ENCODE data around the gene TANGO6.

TANGO6 gene

GRCh38 chr16:68860978-68861892 lies 17.9 kb downstream of the TANGO6 start:
- Histone ChIP-seq H3K79me2 (ENCODE audit: control insufficient read depth, low read length) (peaks cover 10% of the 10 kb centered on the region; the same call in 1 of the 2 replicates), H3K27me3 (ENCODE audit: control insufficient read depth, low read length) (no peaks in the 10 kb centered on the region), H3K9me2 (replicated peaks; ENCODE audit: control insufficient read depth, low read length) (no peaks in the 10 kb centered on the region), H3K9me3 (ENCODE audit: control insufficient read depth, insufficient read depth, low read length) (no peaks in the 10 kb centered on the region), H3K4me3 (ENCODE audit: low read length) (no peak overlapping the region), H4K20me1 (ENCODE audit: control insufficient read depth, insufficient read depth, low read depth, low read length) (no peaks in the 10 kb centered on the region; the same call in 1 of the 2 replicates), H3F3A (ENCODE audit: control insufficient read depth, insufficient read depth) (no peaks in the 10 kb centered on the region), H3K4me2 (ENCODE audit: low read length) (no peak overlapping the region), H3K36me3 (ENCODE audit: control insufficient read depth, low read length) (peaks cover 15% of the 10 kb centered on the region), H3K4me1 (ENCODE audit: control insufficient read depth, low read length) (no peaks in the 10 kb centered on the region), H3K27ac (ENCODE audit: low read depth, low read length) (no peak overlapping the region)
- TF ChIP-seq EZH2phosphoT487 (IDR thresholded peaks at IDR 0.05; ENCODE audit: borderline replicate concordance, low read length), result no peak
- TF ChIP-seq, protein P1, sequence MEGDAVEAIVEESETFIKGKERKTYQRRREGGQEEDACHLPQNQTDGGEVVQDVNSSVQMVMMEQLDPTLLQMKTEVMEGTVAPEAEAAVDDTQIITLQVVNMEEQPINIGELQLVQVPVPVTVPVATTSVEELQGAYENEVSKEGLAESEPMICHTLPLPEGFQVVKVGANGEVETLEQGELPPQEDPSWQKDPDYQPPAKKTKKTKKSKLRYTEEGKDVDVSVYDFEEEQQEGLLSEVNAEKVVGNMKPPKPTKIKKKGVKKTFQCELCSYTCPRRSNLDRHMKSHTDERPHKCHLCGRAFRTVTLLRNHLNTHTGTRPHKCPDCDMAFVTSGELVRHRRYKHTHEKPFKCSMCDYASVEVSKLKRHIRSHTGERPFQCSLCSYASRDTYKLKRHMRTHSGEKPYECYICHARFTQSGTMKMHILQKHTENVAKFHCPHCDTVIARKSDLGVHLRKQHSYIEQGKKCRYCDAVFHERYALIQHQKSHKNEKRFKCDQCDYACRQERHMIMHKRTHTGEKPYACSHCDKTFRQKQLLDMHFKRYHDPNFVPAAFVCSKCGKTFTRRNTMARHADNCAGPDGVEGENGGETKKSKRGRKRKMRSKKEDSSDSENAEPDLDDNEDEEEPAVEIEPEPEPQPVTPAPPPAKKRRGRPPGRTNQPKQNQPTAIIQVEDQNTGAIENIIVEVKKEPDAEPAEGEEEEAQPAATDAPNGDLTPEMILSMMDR (IDR thresholded peaks at IDR 0.05; ENCODE audit: low read depth, low read length, poor library complexity, severe bottlenecking), result no peak

DNA sequence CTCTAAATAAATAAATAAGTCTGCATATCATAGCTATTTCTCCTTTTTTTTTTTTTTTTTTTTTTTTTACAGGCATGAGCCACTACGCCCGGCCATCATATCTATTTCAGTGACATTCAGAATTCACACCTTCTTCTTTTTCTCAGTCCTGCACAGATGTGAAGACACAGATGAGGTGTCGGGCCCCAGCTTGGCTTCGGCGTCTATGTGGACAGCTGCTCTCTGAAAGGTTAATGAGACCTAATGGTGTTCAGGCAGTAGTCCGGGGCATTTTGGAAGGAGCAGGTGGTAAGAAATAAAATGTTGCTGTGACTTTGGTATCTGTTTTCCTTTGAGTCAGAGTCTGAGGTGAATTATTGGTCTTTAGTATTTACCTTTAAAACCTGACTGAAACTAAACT lies 23.6 kb downstream of the TANGO6 start:
- no peaks in the 10 kb centered on the region for H3K79me2 ChIP-seq (ENCODE audit: control insufficient read depth, low read length)
- no peaks in the 10 kb centered on the region for H3K27me3 ChIP-seq (ENCODE audit: control insufficient read depth, low read length)
- H3K4me1 ChIP-seq (ENCODE audit: control insufficient read depth, low read length), result no peaks in the 10 kb centered on the region
- no peak for TF ChIP-seq EZH2phosphoT487 (IDR thresholded peaks at IDR 0.05; ENCODE audit: borderline replicate concordance, low read length)
- TF ChIP-seq, protein P1 (IDR thresholded peaks at IDR 0.05; ENCODE audit: low read depth, low read length, poor library complexity, severe bottlenecking), result no peak
- H3K9me3 ChIP-seq (ENCODE audit: control insufficient read depth, insufficient read depth, low read length), result no peaks in the 10 kb centered on the region
- peaks cover 5% of the 10 kb centered on the region for H3K36me3 ChIP-seq (ENCODE audit: control insufficient read depth, low read length)
- no peaks in the 10 kb centered on the region for H3F3A ChIP-seq (ENCODE audit: control insufficient read depth, insufficient read depth)
- H3K4me2 ChIP-seq (ENCODE audit: low read length), result no peak overlapping the region
- no peaks in the 10 kb centered on the region for H4K20me1 ChIP-seq (ENCODE audit: control insufficient read depth, insufficient read depth, low read depth, low read length)
- no peak overlapping the region for H3K4me3 ChIP-seq (ENCODE audit: low read length)
- H3K27ac ChIP-seq (ENCODE audit: low read depth, low read length), result no peak overlapping the region
- H3K9me2 ChIP-seq (replicated peaks; ENCODE audit: control insufficient read depth, low read length), result no peaks in the 10 kb centered on the region

- H3K4me1 ChIP-seq (ENCODE audit: control insufficient read depth, low read length), result no peaks in the 10 kb centered on the region
- H3K9me3 ChIP-seq (ENCODE audit: control insufficient read depth, insufficient read depth, low read length), result no peaks in the 10 kb centered on the region
- no peaks in the 10 kb centered on the region for H3K79me2 ChIP-seq (ENCODE audit: control insufficient read depth, low read length)
- no peak overlapping the region for H3K4me2 ChIP-seq (ENCODE audit: low read length)
- no peaks in the 10 kb centered on the region; the same call in 1 of the 2 replicates for H3K36me3 ChIP-seq (ENCODE audit: control insufficient read depth, low read length)
- TF ChIP-seq EZH2phosphoT487 (IDR thresholded peaks at IDR 0.05; ENCODE audit: borderline replicate concordance, low read length), result no peak
- TF ChIP-seq, protein P1 (IDR thresholded peaks at IDR 0.05; ENCODE audit: low read depth, low read length, poor library complexity, severe bottlenecking), result no peak
- H4K20me1 ChIP-seq (ENCODE audit: control insufficient read depth, insufficient read depth, low read depth, low read length), result no peaks in the 10 kb centered on the region
- no peaks in the 10 kb centered on the region for H3K9me2 ChIP-seq (replicated peaks; ENCODE audit: control insufficient read depth, low read length)
- no peaks in the 10 kb centered on the region for H3K27me3 ChIP-seq (ENCODE audit: control insufficient read depth, low read length)
- H3F3A ChIP-seq (ENCODE audit: control insufficient read depth, insufficient read depth), result no peaks in the 10 kb centered on the region
- H3K4me3 ChIP-seq (ENCODE audit: low read length), result no peak overlapping the region
- H3K27ac ChIP-seq (ENCODE audit: low read depth, low read length), result no peak overlapping the region
Measured at GRCh38 chr16:68869492-68870088, 26.3 kb downstream of the TANGO6 start.

All from DOHH2 (cell line).